ENCODE results near the gene ESRRG.

Gene ESRRG

DNA sequence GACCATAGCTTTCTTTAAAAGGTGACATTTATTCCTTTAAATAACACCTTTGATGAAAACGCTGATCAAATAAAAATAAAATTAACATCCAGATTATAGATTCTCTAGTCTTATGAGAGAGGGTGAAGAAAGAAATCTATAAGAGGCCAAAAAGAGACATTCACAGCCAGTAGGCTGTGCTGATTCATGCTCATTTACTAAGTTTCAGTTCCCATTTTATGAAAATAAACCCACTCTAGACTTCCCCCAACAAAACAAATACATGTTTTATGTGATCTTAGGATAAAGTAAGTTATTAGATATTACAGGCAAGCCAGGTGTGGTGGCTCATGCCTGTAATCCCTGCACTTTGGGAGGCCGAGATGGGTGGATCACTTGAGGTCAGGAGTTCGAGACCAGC lies 21.1 kb downstream of the ESRRG start:
- DNase-seq: no peak

DNA sequence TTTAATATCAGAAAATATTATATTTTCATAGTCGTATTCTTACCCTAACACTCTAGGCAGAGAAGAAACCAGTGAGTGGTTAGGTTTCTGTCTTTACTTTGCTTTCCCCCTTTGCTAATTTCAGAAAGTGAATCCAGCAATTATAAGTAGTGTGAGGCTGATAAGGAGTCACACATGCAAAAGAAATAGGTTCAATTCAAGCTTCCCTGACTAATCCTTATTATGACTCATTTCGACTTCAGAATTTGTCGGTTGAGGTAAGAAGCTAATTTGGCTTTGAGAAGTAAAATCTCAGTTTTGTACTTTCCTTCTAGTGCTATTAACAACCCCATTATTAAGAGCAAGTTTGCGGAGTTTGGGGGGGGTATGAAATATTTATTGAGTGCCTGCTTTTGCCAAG lies 22.4 kb downstream of the ESRRG start:
- DNase-seq: no peak

DNA sequence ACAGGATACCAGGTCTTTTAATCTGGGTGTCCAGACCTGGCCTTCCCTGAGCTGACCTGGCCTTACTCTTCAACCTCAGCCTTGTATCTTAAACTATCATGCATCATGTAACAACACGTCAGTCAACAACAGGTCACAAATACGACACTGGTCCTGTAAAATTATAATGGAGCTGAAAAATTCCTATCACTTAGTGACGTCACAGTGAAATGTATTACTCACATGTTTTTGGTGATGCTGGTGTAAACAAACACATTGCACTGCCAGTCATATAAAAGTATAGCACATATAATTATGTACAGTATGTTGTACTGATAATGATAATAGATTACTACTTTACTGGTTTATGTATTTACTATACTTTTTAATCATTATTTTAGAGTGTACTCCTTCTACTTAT lies 31.5 kb downstream of the ESRRG start:
- no peak for DNase-seq

DNA sequence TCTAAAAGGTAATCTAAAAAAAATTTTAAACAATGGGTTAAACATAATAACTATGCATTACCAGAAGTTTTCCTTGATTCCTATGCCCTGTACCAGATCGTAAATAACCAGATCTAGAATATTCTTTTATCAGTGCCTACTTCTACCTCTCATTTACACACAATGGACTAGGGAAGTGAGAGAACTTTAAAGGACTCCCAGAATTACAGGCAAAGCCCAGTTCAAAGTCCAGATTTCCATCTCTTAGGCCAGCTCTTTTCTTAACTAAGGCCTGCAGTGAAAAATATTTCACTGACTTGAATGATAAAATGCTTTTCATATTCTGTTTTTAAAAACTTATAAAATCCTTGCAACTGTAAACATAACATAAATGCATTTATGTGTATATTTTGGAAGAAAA lies 32.6 kb downstream of the ESRRG start:
- DNase-seq: no peak

DNA sequence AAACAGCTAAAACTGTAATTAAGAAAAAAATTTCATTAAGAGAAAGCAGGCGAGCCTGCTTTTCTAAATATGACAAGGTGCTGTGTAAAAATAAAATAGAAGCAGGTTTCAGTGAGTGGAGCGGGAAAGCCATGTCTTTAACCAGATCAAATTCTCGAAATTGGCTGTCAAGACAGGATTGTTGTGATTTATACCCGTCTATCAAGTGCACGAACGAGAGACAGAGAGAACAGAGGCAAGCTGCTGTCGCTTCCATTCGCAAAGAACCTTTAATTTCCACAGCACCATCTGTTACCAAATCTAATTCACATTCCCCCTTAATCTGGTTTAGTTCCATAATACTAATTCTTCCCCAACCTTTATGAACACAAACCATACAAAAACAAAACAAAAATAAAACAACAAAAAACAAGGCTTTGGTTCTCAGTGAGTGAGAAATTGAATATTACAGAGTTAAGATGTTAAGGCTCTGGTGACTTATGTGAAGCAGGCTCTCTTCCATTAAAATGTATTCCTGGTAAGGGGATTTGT lies 35.0 kb downstream of the ESRRG start:
- peak; percentile 46 for DNase-seq

DNA sequence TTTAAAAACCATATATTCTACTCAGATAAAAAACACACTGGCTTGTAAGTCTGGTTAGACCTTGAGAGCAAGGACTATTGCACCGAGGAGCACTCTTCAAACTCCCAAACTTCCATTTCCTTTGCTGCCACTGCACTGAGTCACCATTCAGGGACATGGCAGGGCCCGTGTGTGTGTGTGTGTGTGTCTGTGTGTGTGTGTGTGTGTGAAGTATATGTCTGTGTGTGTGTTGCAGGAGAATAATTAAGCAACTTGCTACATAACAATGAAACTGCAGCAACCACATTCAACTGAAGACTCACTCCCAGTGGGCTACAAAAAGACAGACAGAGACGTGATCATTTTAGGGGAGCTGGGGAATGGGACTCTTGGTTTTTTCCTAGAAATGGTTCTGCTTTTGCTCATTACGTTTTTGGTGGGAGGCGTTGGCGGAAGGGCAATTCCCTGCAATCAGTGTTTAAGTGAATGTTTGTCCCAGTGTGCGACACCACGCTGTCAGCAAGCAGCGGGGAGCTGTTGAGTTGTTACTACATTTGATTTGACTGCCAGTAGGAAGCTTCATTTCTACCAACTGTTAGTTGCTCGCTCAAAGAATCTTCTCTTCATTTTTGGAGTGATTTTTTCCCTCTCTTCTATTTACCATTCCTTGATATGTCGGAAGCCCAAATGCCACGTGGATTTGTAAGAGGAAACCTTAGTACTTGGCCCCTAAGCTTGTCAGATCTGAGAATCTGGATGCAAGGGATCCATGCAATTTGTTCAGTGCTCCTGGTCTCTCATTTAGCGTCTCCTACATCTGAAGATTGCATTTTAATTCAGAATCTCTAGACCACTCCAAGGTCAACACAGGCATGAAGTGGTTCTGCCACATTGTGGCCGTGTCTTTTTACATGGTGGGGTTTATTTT lies 36.1 kb downstream of the ESRRG start:
- no peak for DNase-seq

DNA sequence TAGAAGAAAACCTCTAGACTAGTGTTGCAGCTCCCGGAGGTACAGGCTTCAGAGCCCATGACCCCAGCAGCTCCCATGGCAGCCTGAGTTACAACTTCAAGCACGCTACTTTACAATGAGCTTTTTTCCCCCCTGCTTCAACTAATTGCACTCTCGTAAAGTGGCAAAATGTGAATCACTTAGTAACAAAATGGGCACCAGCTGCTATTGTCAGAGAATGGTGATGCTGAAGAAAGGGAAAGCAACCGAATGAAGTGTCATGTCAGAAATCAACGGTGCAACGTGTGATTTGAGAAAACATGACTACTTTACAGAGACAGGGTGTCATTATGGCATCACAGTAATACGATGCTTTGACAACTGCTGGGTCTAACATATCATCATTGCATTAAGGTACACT lies 40.5 kb downstream of the ESRRG start:
- DNase-seq: no peak

DNA sequence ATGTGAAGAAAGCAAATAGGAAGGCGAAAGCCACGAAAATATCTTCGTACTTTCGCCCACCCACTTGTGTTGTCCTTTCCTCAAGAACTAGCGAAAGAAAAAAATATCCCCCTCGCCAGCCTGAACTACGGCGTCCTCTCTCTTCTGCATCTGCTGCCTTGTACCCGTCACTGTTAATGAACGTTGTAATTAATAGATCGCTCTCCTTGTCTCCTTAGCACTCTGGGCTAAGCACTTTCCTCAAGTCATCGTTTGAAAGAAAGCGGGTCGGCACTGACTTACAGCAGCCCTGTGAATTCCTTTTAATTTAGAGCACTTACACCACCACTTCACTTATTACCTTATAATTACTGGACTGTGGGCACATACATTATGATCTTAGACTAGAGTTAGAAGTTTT lies 44.1 kb downstream of the ESRRG start:
- no peak for DNase-seq

DNA sequence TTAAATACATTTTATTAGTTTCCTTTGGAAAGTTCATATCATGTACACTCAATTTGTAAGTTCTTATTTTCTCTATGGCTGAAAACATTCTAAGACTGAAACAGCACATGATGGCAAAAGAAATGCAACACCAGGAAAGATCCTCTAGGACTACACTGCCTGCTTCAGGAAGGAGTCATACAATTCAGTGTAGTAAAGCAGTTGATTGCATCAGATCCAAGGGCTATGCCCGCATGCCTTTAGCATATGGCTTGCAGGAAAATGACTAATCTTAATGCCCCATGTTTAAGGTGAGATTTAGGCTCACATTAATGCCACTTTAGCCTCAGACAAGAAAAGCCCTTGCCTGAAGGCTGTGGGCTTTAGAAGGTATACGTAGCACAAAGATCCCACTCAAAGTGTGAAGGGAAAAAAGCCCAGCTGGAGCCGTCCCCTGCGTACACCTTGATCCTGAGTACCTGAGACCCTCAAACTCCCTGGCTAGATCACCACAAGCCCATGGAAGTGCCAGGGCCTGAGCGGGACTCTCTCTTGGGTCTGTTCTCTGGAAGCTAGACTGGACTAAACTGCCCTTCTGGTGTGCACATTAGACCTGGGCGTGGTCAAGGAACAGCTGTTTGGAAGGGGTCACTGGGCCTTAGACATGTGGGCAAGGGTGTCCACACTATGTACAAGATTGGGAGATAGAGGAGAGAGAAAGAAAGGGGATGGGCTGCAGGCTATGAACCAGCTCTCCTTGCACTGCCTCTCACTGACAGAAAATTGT lies 52.9 kb downstream of the ESRRG start:
- no peak for DNase-seq

DNA sequence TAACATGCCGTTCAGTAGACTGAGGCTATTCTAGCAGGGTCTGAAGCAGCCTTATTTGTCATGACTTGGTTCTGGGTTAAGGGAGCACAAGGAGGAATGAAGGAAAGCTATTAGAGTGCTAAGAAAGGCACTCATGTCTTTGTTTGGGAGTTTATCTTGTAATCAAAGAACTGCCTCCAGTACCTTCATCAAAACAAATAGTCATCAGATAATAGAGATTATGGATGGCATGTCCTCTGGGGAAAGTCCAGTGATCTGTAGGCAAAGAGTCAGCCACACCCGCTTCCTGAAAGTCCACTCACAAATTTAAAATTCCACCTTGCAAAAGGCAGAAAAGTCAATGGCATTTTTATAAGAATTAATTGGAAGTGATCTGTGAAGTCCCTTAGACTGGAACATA lies 56.8 kb downstream of the ESRRG start:
- DNase-seq: no peak

DNA sequence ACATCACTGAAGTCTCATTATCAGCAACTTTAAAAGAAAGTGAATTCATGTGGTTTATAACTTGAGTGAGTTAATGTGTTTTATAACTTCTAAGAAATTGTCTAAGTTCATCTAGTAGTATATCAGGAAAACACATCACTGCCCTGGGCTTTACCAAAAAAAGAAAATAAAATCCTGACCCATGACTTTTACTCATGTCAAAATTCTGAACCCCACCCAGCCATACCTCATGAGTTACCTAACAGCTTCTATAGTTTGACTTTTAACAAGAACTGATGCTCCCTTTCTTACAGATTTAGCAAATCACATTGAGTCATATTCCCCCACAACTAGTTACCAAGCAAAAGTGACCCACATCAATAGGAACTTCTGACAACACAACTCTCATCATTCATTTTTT lies 57.4 kb downstream of the ESRRG start:
- no peak for DNase-seq

DNA sequence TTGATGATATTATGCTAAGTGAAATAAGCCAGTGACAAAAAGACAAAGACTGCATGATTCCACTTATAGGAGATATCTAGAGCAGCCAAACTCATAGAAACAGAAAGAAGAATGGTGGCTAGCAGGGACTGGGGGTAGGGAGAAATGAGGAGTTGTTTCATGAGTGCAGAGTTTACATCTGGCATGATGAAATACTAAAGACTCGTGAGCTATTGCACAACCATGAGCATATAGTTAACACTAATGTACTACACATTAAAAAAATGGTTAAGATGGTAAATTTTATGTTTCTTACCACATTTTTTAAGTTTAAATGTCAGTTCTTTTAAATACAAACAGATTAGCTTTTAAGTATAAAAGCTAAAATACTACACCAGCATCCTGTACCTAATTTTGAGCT lies 57.8 kb downstream of the ESRRG start:
- no peak for DNase-seq

DNA sequence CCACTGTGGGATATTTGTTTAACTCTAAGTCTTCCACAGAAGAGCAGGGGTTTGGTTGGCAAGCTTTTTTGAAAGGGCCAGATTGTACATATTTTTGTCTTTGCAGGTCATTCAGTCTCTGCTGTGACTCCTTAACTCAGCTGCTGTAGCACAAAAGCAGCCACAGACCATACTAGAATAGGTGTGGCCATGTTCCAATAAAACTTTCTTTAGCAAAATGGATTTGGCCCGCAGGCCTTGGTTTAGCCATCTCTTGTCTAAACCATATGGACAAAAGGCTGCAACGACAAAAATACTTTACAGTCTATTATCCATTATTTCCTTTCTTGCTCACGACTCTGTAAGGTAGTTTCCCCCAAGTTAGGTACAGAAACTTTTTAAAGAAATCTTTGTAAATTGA lies 60.5 kb downstream of the ESRRG start:
- DNase-seq: no peak

DNA sequence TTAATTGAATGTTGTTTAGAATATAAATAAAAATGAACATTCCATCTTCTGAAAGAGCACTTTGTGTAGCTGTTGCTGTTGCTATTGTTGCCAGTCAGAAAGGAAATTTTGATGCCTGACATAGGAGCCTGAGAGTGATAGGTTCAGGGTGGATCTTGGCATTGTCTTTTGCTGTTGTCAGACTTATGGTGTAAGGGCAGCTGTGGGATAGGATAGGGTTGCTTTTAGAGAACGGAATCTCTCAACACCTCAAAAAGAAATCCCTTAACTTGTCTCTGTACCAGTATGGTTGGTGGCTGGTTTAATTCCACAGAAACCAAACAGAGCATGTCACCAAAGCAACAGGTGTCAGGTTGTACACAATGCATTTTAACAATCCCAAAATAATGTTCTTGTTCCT lies 62.7 kb downstream of the ESRRG start:
- DNase-seq: no peak

DNA sequence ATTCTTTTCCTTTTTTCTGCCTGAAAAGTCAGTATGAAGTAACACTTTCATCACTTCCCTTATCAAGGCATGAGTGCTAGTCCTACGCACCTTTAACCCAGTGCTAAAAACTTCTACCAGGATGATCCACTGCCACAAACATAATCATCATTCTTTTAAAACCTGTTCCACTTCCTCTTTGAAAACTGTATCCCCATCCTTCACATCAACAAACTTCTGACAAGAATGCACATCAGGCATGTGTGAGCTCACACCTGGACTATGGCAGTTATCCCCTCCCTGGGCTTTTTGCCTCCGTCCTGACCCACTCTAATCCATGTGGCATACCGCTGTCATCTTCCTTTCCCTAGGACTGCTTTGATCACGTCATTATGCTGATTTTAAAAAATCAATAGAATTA lies 70.2 kb downstream of the ESRRG start:
- no peak for DNase-seq

DNA sequence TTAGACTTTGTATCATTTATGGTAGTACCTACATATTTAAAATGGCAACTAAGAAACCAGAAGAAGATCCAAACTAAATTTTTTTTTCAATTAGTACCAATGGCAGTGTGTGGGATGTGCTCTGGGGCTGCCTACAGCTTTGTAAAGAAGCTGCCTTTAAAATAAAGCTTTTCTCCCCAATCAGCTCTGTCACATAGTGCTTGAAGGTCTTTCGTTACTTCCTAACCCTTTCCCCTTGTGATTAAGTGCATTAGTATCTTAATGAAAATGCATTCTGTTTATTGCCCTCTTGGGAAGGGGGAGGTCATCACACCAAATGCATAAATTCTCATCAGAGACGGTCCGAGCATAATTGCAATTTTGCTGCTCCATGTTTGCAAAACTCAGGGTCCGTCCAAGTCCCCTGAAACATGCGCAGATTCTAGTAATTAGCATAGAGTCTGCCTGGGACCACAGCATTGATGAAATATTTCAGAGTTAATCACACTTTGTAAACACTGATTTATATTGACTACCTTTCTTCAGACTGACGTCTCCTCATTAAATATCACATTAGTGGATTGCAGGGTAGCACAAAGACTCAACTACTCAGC lies 71.3 kb downstream of the ESRRG start:
- DNase-seq: no peak

DNA sequence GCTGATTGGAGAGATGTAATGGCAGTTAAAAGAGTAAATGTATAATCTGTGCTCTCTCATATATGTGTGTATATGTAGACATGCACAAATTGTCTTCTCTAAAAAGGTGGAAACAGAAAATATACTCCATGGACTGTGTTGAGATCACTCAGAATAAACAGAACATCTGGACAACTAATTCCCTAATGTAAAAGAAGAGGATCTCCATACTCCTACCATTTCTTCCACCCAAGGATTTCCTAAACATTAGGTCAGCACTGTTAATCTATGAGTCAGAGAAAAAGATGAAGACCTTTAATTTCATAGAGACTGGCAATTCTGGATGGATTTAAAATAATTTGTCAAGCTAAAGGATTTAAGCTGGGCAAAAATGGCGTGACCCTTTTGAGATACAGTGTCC lies 80.1 kb downstream of the ESRRG start:
- no peak for DNase-seq

DNA sequence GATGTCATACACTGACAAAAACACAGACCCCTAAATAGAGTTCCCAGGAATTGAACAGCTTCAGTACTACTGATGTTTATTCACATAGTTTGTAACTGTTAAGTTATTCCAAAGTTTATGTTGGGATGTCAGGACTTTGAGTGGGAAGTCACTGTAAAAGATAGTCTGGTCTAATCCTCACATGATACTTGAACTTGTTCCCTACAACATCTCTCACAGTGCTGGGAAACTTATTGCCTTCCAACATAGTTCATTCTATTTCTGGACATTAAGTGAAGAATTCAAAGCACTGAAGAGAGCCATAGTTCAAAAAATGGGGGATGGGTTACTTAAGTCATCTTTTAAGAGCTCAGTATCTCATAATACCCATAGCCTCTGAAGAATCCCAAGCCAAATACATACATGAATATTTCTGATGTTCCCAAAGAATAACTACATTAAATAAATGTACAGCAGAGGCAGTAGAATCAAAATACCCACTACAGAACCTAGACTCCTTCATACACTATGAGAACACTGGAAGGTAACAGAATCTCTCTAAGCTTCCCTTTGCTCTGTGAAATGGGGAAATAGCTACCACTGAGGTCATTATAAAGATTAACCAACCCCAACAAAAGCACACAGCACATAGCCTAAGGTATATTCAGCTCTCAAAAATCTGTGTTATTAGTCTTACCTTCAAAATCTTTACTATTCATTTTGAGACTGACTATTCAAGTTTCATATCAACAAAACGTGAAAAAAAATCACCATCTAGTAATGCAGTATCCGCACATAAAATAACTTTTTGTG lies 81.4 kb downstream of the ESRRG start:
- DNase-seq: no peak

DNA sequence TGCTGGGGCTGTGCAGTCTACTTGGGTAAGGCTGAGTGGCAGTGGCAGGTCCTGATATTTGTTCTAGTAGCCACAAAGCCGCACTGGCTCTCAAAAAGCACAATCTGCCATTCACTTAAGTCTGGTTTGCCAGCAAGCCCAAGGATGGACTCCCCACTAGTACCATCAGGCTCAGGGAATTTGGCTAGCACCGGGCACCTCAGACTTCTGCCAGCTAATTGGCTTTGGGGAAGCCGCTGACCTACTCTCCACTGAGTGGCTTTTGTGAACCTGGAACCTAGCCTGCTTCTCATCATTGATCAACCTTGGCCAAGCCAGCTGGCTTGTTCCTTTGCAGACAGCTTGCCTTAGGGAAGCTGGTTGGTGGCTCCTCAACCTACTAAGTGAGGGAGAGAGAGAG lies 83.1 kb downstream of the ESRRG start:
- peak; percentile 84 for DNase-seq

DNA sequence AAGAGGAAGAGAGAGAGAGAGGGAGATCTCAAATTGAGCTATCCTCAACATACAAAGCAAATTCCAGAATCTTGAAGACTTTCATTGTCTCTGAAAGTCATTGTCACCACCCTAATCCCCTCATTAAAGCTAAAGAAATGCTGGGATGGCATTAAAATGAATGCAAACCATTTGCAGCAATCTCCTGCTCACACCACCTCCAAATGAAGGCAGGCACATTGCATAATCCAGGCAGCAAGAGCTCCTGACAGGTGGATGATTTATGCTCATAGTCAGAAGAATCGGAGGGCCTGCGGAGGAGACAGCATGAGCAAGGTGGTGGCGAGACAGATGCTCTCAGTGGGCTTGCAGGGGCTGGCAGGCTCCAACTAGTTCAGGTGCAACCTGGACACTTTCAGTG lies 90.2 kb downstream of the ESRRG start:
- no peak for DNase-seq

DNA sequence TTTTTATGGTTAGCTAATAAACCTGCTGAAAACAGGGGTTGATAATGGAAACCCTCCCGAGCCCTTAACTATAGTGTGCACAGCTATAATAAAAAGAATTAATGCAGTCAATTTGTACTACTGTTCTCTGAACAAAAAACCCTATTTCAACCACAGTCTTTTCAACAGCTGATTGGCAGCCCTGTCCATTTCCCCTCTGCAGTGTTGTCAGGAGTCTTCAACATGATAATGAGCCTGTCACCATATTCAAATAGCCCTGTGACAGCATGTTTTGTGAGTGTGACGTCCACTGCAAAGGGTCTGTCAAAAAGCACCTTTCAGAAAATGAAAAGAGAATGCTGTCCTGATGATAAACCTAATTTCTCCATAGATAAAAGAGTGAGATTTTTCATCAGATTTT lies 92.7 kb downstream of the ESRRG start:
- DNase-seq: no peak

DNA sequence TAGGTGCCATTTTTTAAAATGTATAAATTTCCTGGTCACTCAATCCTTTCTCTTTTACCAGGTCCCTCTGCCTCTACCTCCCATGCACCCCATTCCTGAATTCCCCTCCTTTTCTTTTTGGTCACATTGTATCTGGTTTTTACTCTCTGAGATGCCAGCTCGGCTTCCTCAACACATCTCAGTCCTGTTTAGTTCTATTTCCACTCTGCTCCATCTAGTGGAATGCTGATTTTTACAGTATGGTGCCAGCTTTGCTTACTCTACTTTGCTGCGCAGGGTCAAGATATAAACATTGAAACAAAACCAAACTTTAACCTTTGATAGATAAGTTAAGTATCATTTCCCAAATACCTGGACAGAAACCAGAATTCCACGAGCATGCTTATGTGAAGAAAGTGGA lies 96.0 kb downstream of the ESRRG start:
- no peak for DNase-seq

Data from NCI-H446 treated with DMSO at 0.1 percent for 48 hours (cell line).